D721Med (cell line): ENCODE data around the gene EYA4.

Experiments
- DNase-seq: peaks from one replicate; pipeline ENCODE4 v3.0.0; 2011; ENCODE audit warnings: low spot score; ENCODE audit not compliant: insufficient read length
- FAIRE-seq: peaks from 2 replicates; lab custom pipeline; 2011; peaks lifted over from hg19 to GRCh38; lab: Jason Lieb, UNC
- CTCF ChIP-seq: IDR thresholded peaks from 2 replicates; pipeline ENCODE4 v1.5.1; 2012; ENCODE audit warnings: mild to moderate bottlenecking, control low read depth; ENCODE audit not compliant: insufficient read depth; ENCODE audit errors: missing control alignments

EYA4 gene

GRCh38 chr6:133467982-133468380, 226.8 kb downstream of the EYA4 start:
- TF ChIP-seq CTCF: no peak
- FAIRE-seq (no peak), DNase-seq (no peak)

- no peak for DNase-seq
- no peak for TF ChIP-seq CTCF
- no peak for FAIRE-seq
These were observed 227.4 kb downstream of the EYA4 start for GRCh38 chr6:133468591-133468990.

GRCh38 chr6:133474516-133474915, 233.4 kb downstream of the EYA4 start:
- DNase-seq (no peak), FAIRE-seq (no peak)
- TF ChIP-seq CTCF: no peak

- no peak for TF ChIP-seq CTCF
- DNase-seq (no peak), FAIRE-seq (no peak)
These were observed 237.5 kb downstream of the EYA4 start for GRCh38 chr6:133478673-133479072.

GRCh38 chr6:133487174-133487573, 246.0 kb downstream of the EYA4 start:
- FAIRE-seq (no peak), DNase-seq (no peak)
- TF ChIP-seq CTCF: no peak

- DNase-seq (no peak), FAIRE-seq (no peak)
- TF ChIP-seq CTCF: no peak
These were observed 254.2 kb downstream of the EYA4 start for GRCh38 chr6:133495205-133495903.

GRCh38 chr6:133499662-133500061, 258.5 kb downstream of the EYA4 start:
- FAIRE-seq (no peak), DNase-seq (no peak)
- TF ChIP-seq CTCF: no peak
